OCI-LY1 (cell line): ENCODE measurements around the gene KIF15.

Experiments
- H2AFZ ChIP-seq: fragments of 200-600 bp; sonication (generic), shearing (Covaris generic); 2 replicates; pipeline ENCODE4 v1.6.0; 2014; ENCODE audit warnings: antibody characterized with exemption, mild to moderate bottlenecking, low read length
- H3F3A ChIP-seq: fragments of 200-600 bp; sonication (generic), shearing (Covaris generic); 2 replicates; pipeline ENCODE4 v1.6.0; 2014; ENCODE audit warnings: mild to moderate bottlenecking, antibody characterized with exemption, low read length, moderate library complexity; ENCODE audit not compliant: insufficient read depth
- H3K27ac ChIP-seq: fragments of 200-600 bp; sonication (generic); 2 replicates; pipeline ENCODE4 v1.5.1; 2014; ENCODE audit warnings: low read length, mixed run types, mild to moderate bottlenecking, low read depth; ENCODE audit not compliant: poor library complexity, severe bottlenecking
- H3K27me3 ChIP-seq: fragments of 200-600 bp; sonication (generic); 2 replicates; pipeline ENCODE4 v1.6.0; 2014; ENCODE audit warnings: antibody characterized with exemption, mild to moderate bottlenecking, low read length, moderate library complexity; ENCODE audit not compliant: insufficient read depth
- H3K36me3 ChIP-seq: fragments of 200-600 bp; sonication (generic); 2 replicates; pipeline ENCODE4 v1.6.1; 2014; ENCODE audit warnings: mild to moderate bottlenecking, antibody characterized with exemption, low read length, moderate library complexity, mixed read lengths; ENCODE audit not compliant: insufficient read depth
- H3K4me1 ChIP-seq: fragments of 200-600 bp; sonication (generic); 2 replicates; pipeline ENCODE4 v1.5.1; 2014; ENCODE audit warnings: mild to moderate bottlenecking, low read length, moderate library complexity; ENCODE audit not compliant: insufficient read depth, severe bottlenecking
- H3K4me2 ChIP-seq: fragments of 200-600 bp; sonication (generic), shearing (Covaris generic); 2 replicates; pipeline ENCODE4 v1.6.1; 2014; ENCODE audit warnings: low read length
- H3K4me3 ChIP-seq: fragments of 200-600 bp; sonication (generic); 2 replicates; pipeline ENCODE4 v1.5.1; 2014; ENCODE audit warnings: low read length, low read depth, mild to moderate bottlenecking, mixed read lengths; ENCODE audit not compliant: poor library complexity, severe bottlenecking
- H3K79me2 ChIP-seq: fragments of 200-600 bp; shearing (Covaris generic); 2 replicates; pipeline ENCODE4 v1.6.1; 2016; ENCODE audit warnings: mixed run types, low read length, mixed read lengths; ENCODE audit not compliant: insufficient read depth
- H3K9ac ChIP-seq: fragments of 200-600 bp; sonication (generic), shearing (Covaris generic); 2 replicates; pipeline ENCODE4 v1.6.1; 2014; ENCODE audit warnings: mild to moderate bottlenecking, low read length, mixed read lengths
- H3K9me2 ChIP-seq: fragments of 200-600 bp; sonication (generic), shearing (Covaris generic); 2 replicates; pipeline ENCODE4 v1.6.1; 2014; ENCODE audit warnings: low read depth, mild to moderate bottlenecking, low read length, mixed read lengths
- H3K9me3 ChIP-seq: fragments of 200-600 bp; shearing (Covaris generic); 2 replicates; pipeline ENCODE4 v1.6.1; 2014; ENCODE audit warnings: low read length, mixed read lengths
- H4K20me1 ChIP-seq: fragments of 200-600 bp; sonication (generic), shearing (Covaris generic); 2 replicates; pipeline ENCODE4 v1.6.0; 2016; ENCODE audit warnings: mild to moderate bottlenecking, low read length; ENCODE audit not compliant: insufficient read depth
- CTCF ChIP-seq: fragments of 200-600 bp; sonication (generic), shearing (Covaris generic); IDR thresholded peaks from 2 replicates; pipeline ENCODE4 v1.5.1; 2017; ENCODE audit warnings: mild to moderate bottlenecking, antibody characterized with exemption, low read length, moderate library complexity, mixed read lengths
- EZH2 ChIP-seq: fragments of 200-600 bp; sonication (generic), shearing (Covaris generic); IDR thresholded peaks from 2 replicates; pipeline ENCODE4 v1.8.0; 2017; ENCODE audit warnings: borderline replicate concordance, mixed run types, mild to moderate bottlenecking, antibody characterized with exemption, low read length, moderate library complexity, mixed read lengths

KIF15 gene

GRCh38 chr3:44802011-44802410, 40.4 kb downstream of the KIF15 start:
- TF ChIP-seq EZH2 (no peak), CTCF (no peak)

GRCh38 chr3:44803298-44803697, 41.7 kb downstream of the KIF15 start:
- Histone ChIP-seq H3K4me1 (no peaks in the 10 kb centered on the region), H3K4me2 (no peak overlapping the region), H2AFZ (no peak overlapping the region), H3K27me3 (no peaks in the 10 kb centered on the region), H3K27ac (no peak overlapping the region), H3K9me2 (no peaks in the 10 kb centered on the region), H3K36me3 (peaks cover 89% of the 10 kb centered on the region), H3F3A (no peaks in the 10 kb centered on the region), H3K79me2 (no peaks in the 10 kb centered on the region), H3K9ac (no peak overlapping the region), H3K9me3 (no peaks in the 10 kb centered on the region), H4K20me1 (no peaks in the 10 kb centered on the region), H3K4me3 (no peak overlapping the region)
- TF ChIP-seq EZH2 (no peak), CTCF (no peak)

More at GRCh38 chr3:44802011-44802410, 40.4 kb downstream of the KIF15 start:
- no peaks in the 10 kb centered on the region for H3K79me2 ChIP-seq
- H3K9me3 ChIP-seq: no peaks in the 10 kb centered on the region
- no peaks in the 10 kb centered on the region for H3K27me3 ChIP-seq
- no peak overlapping the region for H3K27ac ChIP-seq
- no peak overlapping the region for H3K9ac ChIP-seq
- H3K4me2 ChIP-seq: no peak overlapping the region
- no peaks in the 10 kb centered on the region for H4K20me1 ChIP-seq
- H3K36me3 ChIP-seq: peaks cover 89% of the 10 kb centered on the region
- H3K9me2 ChIP-seq: no peaks in the 10 kb centered on the region
- H3K4me1 ChIP-seq: no peaks in the 10 kb centered on the region
- H3K4me3 ChIP-seq: no peak overlapping the region
- no peaks in the 10 kb centered on the region for H3F3A ChIP-seq
- H2AFZ ChIP-seq: no peak overlapping the region

- Histone ChIP-seq H3K79me2 (no peaks in the 10 kb centered on the region), H3K4me1 (no peaks in the 10 kb centered on the region), H3F3A (no peaks in the 10 kb centered on the region), H3K9me2 (no peaks in the 10 kb centered on the region), H3K27me3 (no peaks in the 10 kb centered on the region), H3K9ac (no peak overlapping the region), H3K36me3 (peaks cover 89% of the 10 kb centered on the region), H4K20me1 (no peaks in the 10 kb centered on the region), H3K27ac (no peak overlapping the region), H3K9me3 (no peaks in the 10 kb centered on the region), H3K4me2 (no peak overlapping the region), H2AFZ (no peak overlapping the region), H3K4me3 (no peak overlapping the region)
- TF ChIP-seq EZH2 (no peak), CTCF (no peak; the same call in 1 of the 2 replicates)
Measured at GRCh38 chr3:44805960-44806359, 44.4 kb downstream of the KIF15 start.
